Chondrocyte (in vitro differentiated cells): ENCODE results near the gene CPNE7. TPM values are rescaled to one million over a fixed set of nuclear protein-coding genes. Genes with fewer than 3 reads are reported as not detected.

Experiments used
- DNase-seq: peaks from one replicate; pipeline ENCODE4 v3.0.0; 2021; ENCODE audit warnings: mixed read lengths, low spot score
- H3K27ac Mint-ChIP-seq: one replicate; pipeline ENCODE4 v1.8.0; 2021; ENCODE audit warnings: mild to moderate bottlenecking, moderate library complexity, mixed read lengths; ENCODE audit not compliant: unreplicated experiment
- H3K27me3 Mint-ChIP-seq: 2 replicates; pipeline ENCODE4 v1.8.0; 2021; ENCODE audit warnings: low read depth, mixed read lengths
- H3K36me3 Mint-ChIP-seq: 2 replicates; pipeline ENCODE4 v1.8.0; 2021; ENCODE audit warnings: low read depth, mixed read lengths
- H3K4me1 Mint-ChIP-seq: 2 replicates; pipeline ENCODE4 v1.8.0; 2021; ENCODE audit warnings: low read depth, mild to moderate bottlenecking, mixed read lengths
- H3K4me3 Mint-ChIP-seq: one replicate; pipeline ENCODE4 v1.8.0; 2021; ENCODE audit warnings: mild to moderate bottlenecking, moderate library complexity, mixed read lengths; ENCODE audit not compliant: unreplicated experiment
- H3K9me3 Mint-ChIP-seq: 2 replicates; pipeline ENCODE4 v1.8.0; 2021; ENCODE audit warnings: low read depth, mixed read lengths
- CTCF ChIP-seq: fragments of 200-600 bp; sonication (generic); IDR thresholded peaks from 2 replicates; pipeline ENCODE4 v1.5.0; 2021; ENCODE audit warnings: antibody characterized with exemption, mild to moderate bottlenecking, moderate library complexity
- total RNA-seq: library from RNA; stranded (reverse); gene quantifications from 3 replicates; pipeline ENCODE4 v1.2.1, GENCODE V29; 2021

The CPNE7 gene
- total RNA-seq, 1 donor from 2014 or later, result 15.5 TPM

DNA sequence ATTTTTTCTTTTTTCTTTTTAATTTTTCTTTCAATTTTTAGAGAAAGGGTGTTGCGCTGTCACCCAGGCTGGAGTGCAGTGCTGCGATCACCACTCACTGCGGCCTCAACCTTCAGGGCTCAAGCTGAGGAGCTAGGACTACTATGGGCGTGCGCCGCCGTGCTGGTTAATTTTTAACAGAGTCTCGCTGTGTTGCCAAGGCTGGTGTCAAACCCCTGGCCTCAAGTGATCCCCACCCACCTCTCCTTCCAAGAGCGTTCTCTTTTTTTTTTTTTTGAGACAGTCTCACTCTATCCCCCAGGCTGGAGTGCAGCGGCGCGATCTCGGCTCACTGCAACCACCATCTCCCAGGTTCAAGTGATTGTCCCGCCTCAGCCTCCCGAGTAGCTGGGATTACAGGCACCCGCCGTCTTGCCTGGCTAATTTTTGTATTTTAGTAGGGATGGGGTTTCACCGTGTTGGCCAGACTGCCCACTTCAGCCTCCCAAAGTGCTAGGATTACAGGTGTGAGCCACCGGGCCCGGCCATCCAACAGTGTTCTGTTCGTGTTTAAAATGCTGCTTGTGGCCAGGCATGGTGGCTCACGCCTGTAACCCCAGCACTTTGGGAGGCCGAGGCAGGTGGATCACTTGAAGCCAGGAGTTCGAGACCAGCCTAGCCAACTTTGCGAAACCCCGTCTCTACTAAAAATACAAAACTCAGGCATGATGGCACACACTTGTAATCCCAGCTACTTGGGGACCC is 29.6 kb upstream of the CPNE7 start:
- Mint-ChIP-seq H3K9me3 (no peaks in the 10 kb centered on the region), H3K27me3 (no peaks in the 10 kb centered on the region), H3K36me3 (peaks cover 18% of the 10 kb centered on the region), H3K27ac (no peak overlapping the region), H3K4me3 (no peak overlapping the region), H3K4me1 (no peaks in the 10 kb centered on the region)
- TF ChIP-seq CTCF, result no peak
- DNase-seq, result no peak

DNA sequence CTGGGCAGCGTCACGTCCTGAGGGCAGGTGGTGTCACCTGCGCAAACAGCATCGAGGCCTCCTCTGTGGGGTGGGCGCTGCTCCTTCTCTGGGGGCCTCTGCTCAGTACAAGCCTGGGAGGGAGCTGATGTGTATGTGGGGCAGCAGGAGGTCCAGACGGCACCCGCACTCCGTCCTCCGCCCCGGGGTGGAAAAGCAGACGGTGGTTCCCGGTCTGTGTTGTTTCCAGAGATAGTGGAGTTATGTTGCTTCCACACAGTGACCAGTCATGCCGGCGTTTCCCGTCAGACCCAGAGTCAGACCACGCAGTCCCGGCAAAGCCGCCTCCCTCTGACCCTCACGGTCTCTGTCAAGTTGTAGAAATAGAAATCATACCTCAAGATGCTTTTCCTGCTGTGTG is 28.8 kb upstream of the CPNE7 start:
- H3K27ac Mint-ChIP-seq, result no peak overlapping the region
- H3K36me3 Mint-ChIP-seq, result peaks cover 18% of the 10 kb centered on the region
- H3K9me3 Mint-ChIP-seq, result no peaks in the 10 kb centered on the region
- no peak overlapping the region for H3K4me3 Mint-ChIP-seq
- TF ChIP-seq CTCF, result no peak
- DNase-seq, result no peak
- H3K27me3 Mint-ChIP-seq, result no peaks in the 10 kb centered on the region
- no peaks in the 10 kb centered on the region for H3K4me1 Mint-ChIP-seq

GRCh38 chr16:89547291-89547690 is 28.3 kb upstream of the CPNE7 start:
- no peaks in the 10 kb centered on the region for H3K27me3 Mint-ChIP-seq
- no peaks in the 10 kb centered on the region for H3K9me3 Mint-ChIP-seq

DNA sequence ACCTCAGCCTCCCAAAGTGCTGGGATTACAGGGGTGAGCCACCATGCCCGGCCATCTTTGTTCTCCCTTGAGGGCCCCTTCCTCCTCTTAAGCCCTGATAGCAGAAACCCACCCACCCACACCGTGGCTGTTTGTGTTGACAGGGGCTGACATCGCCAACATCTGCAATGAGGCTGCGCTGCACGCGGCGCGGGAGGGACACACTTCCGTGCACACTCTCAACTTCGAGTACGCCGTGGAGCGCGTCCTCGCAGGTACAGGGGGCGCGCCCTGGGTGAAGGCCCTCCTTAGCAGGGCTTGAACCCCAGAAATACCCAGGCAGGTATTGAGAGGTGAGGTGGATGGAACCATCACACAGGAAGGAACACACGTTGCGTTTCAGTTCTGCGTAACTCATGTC is 27.7 kb upstream of the CPNE7 start:
- no peak for DNase-seq
- H3K36me3 Mint-ChIP-seq, result peaks cover 20% of the 10 kb centered on the region
- no peaks in the 10 kb centered on the region for H3K4me1 Mint-ChIP-seq
- no peaks in the 10 kb centered on the region for H3K9me3 Mint-ChIP-seq
- no peak overlapping the region for H3K27ac Mint-ChIP-seq
- H3K4me3 Mint-ChIP-seq, result no peak overlapping the region
- TF ChIP-seq CTCF, result no peak
- H3K27me3 Mint-ChIP-seq, result no peaks in the 10 kb centered on the region

More at GRCh38 chr16:89547291-89547690, 28.3 kb upstream of the CPNE7 start:
- H3K4me3 Mint-ChIP-seq, result no peak overlapping the region
- H3K27ac Mint-ChIP-seq, result no peak overlapping the region
- no peaks in the 10 kb centered on the region for H3K4me1 Mint-ChIP-seq
- DNase-seq, result no peak
- peaks cover 18% of the 10 kb centered on the region for H3K36me3 Mint-ChIP-seq
- no peak for TF ChIP-seq CTCF

DNA sequence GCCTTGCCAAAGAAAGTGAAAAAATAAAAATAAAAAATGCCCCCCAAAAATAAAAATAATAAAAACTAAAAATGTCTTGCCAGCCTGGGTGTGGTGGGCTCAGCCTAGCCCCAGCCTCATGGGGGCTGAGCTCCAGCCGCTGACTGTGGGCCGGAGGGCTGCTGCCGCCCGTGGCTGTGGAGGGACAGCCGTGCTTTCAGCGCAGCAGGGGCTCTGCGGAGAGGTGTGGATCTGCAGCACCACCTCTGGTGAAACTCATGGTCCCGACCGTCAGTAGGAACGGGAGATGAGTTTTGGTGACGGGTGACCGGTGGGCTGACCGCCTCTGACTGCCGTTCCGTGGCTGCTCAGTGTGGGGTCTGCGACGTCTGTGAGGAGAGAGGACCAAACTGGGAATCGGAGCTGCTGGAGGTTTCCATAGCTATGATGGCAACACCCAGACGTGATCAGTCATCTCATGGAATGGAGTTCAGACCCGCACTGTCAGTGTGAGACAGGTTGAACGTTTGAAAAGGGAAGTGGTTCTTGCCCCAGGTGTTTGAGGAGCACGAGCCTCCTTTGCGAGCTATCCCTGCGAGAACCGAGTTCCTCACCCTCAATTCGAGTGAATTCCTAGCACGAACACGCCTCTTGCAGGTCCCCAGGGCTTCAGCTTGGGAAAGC is 27.1 kb upstream of the CPNE7 start:
- H3K4me3 Mint-ChIP-seq, result no peak overlapping the region
- no peaks in the 10 kb centered on the region for H3K4me1 Mint-ChIP-seq
- no peak for TF ChIP-seq CTCF
- peaks cover 21% of the 10 kb centered on the region for H3K36me3 Mint-ChIP-seq
- H3K27ac Mint-ChIP-seq, result no peak overlapping the region
- no peaks in the 10 kb centered on the region for H3K27me3 Mint-ChIP-seq
- no peaks in the 10 kb centered on the region for H3K9me3 Mint-ChIP-seq
- DNase-seq, result no peak
